Daoy (cell line): Measurements from ENCODE around the gene ACTN3. TPM values are rescaled to one million over a fixed set of nuclear protein-coding genes. Genes with fewer than 3 reads are reported as not detected.
"Not testable (repeated sequence)": the region's sequence is repeated elsewhere in the genome, so short reads cannot be mapped to it uniquely, and the experiment has no call there.

Experiments used
- DNase-seq: peaks from one replicate; pipeline ENCODE4 v3.0.0-alpha.2; 2015; ENCODE audit warnings: low read depth
- total RNA-seq: library from RNA; depleted of rRNA; stranded (reverse); fragments of >200 nt; shearing (Covaris generic); gene quantifications from 2 replicates; pipeline ENCODE4 v1.2.3, GENCODE V29; 2014

The ACTN3 gene
- total RNA-seq, 1 experiment from 2014 or later: not detected

- DNase-seq: not testable (repeated sequence)
Observed at GRCh38 chr11:66544952-66545351, 1.8 kb upstream of the ACTN3 start.

DNA sequence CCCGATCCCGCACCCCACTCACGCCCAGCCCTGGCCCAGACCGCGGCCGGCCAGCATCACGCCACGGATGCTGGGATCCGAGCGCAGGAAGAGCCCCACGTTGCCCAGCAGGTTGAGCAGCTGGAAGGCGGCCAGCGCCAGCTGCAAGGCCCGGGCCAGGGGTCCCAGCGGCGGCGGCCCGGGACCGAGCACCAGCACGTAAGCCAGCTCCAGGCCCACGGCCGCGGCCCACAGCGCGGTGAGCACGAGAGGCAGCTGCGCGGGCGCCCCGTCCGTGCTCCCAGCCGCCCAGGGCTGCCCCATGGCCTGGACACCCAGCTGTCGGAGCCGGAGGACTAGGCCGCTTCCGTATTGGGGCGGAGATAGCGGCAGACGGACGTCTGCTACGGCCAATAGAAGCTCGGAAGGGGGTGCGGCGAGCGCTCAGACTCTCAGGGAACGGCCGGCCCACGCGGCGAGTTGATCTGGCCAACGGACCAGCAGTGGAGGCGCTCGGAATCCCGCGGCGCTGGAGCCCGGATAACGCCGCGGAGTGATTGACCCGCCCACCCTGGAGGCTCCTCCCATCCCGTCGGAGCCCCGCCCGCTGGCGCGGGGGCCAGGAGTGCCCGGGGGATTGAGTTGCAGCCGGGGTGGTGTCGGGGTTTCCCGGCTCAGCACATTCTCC is 869 bp upstream of the ACTN3 start, which contains the start of gene ZDHHC24:
Gene ZDHHC24, minus strand, starts transcription at position 348 of the 667 bp plus-strand sequence. Its CDS starts 45 bp downstream, at position 303.
- DNase-seq: peak; percentile 98

- DNase-seq: no peak
Observed at GRCh38 chr11:66546966-66547661, 411 bp downstream of the ACTN3 start.

- DNase-seq: no peak
Observed at GRCh38 chr11:66547662-66548009, 933 bp downstream of the ACTN3 start.

DNA sequence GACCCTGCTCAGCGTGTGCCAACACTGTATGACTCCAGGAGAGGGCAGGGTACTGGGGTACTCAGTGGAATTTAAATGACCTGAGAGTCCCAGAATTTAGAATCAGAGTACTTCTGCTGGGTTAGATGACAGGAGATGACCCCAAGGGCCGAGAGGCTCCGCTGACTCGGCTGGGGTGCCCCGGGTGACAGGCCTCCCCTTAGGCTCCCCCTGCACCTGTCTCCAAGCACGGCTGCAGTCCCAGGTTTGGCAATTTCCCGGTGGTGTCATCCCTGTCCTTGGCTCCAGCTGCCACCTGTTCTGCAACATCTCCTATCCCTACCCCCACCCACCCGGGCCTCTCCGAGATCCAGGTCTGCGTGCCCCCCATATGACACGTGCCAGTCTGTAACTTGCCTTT is 1.3 kb downstream of the ACTN3 start:
- DNase-seq: no peak

DNA sequence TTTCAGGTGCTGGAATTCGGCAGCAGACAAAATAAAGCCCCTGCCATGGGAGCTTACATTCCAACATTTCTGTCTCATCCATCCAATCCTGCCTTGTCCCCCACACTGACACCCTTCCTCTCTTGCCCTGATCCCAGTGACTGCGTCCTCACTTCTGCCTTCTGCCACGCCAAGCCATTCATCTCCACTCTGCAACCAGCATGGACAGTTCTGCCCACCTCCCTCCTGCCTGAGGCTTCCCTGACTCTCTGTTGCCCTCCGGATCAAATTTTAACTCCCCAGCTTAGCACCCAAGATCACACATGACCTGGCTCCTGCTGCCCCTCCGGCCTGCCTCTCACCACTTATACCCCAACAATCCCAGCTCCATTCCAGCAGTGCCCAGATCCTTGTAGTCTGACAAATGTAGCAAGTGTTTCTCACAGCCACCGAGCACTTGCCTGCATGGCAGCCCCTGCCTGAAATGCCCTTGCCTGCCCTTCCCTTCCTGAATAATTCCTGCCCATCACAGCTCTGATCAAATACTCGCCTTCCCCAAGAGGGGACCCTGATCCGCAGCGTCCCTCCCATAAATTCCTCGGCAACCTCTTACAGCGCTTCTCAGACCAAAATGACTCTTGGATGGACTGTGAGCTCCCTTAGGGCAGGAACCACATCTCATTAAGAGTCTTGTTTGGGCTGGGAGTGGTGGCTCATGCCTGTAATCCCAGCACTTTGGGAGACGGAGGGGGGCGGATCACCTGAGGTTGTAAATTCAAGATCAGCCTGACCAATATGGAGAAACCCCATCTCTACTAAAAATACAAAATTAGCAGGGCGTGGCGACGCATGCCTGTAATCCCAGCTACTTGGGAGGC is 2.3 kb downstream of the ACTN3 start:
- no peak for DNase-seq

DNA sequence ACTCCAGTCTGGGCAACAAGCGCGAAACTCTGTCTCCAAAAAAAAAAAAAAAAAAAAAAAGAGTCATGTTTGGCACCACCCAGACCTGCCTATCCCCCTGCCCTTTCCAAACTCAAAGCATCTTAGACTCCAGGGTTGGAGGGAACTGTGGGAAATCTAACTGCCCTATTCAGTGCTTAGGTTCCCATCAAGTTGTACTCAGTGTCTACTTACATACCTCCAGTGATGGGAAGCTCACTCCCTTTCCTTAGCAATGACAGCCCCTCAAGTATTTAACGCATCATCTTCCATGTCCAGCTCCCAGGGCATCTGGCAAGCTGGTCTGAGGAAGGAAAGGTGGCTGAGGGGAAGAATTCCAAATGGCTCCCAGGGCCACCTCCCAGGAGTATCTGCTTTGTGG is 3.0 kb downstream of the ACTN3 start:
- DNase-seq: no peak

DNA sequence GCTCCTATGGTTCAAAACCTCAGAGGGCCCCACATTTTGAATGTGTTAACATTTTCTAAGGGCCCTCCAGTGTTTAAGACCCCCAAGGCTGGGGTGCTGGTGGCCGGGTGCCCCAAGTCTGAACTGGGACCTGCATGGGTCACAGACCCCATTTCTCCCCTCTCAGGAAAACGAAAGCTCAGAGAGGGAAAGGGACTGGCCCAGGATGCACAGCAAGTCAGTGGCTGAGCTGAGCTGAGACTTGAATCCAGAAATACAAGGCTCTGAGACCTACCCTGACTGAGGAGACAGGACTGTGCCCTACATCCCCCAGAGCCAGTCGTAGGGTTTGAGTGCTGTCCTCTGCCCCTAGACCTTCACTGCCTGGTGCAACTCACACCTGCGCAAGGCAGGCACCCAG is 4.2 kb downstream of the ACTN3 start:
- DNase-seq: no peak

GRCh38 chr11:66554602-66555001 is 7.9 kb downstream of the ACTN3 start:
- DNase-seq: no peak

GRCh38 chr11:66555416-66555815 is 8.7 kb downstream of the ACTN3 start:
- DNase-seq: no peak

DNA sequence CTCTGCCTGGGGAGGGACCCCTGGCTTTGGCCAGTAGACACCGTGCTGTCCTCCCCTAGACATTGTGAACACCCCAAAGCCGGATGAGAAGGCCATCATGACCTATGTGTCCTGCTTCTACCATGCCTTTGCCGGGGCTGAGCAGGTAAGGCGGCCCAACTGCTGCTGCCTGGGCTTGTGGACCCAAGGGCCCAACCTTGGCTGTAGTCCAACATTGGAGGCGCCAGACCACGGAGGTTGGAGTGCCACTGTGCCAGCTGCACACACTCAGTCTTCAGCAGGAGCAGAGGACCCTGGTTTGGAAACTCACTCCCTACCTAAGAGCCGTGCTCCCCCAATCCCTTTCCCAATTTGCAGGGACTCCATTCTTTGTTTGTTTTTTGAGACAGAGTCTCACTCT is 9.4 kb downstream of the ACTN3 start:
- DNase-seq: no peak

DNA sequence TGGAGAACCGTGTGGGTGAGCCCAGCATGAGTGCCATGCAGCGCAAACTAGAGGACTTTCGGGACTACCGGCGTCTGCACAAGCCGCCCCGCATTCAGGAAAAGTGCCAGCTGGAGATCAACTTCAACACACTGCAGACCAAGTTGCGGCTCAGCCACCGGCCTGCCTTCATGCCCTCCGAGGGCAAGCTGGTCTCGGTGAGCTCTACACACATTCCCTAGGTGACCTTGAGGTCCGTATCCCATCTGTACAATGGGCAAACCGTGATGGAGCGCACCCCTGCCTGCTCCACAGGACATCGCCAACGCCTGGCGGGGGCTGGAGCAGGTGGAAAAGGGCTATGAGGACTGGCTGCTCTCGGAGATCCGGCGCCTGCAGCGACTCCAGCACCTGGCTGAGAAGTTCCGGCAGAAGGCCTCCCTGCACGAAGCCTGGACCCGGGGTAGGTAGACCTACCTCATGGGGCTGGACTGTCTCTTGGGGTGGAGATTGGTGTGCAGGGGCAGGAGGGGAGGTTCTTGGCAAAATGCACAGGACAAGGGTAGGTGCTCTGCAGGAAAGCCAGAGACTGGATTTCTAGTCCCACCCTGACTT is 11.1 kb downstream of the ACTN3 start:
- no peak for DNase-seq

DNA sequence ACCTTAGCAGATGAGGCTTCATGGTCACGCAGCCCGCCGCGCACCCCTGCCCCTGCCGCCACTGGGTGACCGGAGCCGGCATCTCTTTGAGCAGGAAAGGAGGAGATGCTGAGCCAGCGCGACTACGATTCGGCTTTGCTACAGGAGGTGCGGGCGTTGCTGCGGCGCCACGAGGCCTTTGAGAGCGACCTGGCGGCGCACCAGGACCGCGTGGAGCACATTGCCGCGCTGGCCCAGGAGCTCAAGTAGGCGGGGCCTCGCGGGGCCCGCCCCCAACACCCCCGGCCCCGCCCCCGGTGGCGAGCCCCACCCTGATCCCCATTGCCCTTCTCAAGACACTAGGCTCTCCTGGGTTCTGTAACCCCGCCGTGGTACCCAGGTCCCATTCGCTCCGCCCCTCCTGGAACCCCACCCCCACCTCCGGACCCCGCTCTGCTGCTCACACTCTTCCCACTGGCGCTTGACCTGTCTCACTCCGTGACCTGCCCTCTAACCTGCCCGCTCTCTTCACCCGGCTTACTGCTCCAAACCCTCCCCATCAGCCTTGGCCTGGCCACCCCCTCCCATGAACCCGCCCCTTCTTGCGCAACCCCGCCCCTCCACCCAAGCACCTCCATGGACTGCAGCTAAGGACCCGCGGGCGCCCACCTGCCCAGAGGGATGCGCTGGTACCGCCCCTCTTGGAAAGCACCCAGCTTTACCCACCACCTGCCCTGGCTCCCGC is 12.6 kb downstream of the ACTN3 start:
- DNase-seq: peak; percentile 33

GRCh38 chr11:66559866-66560676 is 13.4 kb downstream of the ACTN3 start:
- DNase-seq: no peak

GRCh38 chr11:66561178-66561974 is 14.7 kb downstream of the ACTN3 start:
- DNase-seq: no peak

DNA sequence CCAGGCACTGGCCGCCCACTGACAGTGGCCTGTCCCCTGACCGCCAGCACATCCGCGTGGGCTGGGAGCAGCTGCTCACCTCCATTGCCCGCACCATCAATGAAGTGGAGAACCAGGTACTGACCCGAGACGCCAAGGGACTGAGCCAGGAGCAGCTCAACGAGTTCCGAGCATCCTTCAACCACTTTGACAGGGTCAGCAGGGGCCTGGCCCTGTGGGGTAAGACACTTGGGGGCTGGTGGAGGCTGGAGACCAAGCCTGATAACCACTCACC is 15.2 kb downstream of the ACTN3 start:
- DNase-seq: no peak

GRCh38 chr11:66562275-66562674 is 15.6 kb downstream of the ACTN3 start:
- DNase-seq: no peak

GRCh38 chr11:66562907-66563583 is 16.3 kb downstream of the ACTN3 start:
- no peak for DNase-seq

DNA sequence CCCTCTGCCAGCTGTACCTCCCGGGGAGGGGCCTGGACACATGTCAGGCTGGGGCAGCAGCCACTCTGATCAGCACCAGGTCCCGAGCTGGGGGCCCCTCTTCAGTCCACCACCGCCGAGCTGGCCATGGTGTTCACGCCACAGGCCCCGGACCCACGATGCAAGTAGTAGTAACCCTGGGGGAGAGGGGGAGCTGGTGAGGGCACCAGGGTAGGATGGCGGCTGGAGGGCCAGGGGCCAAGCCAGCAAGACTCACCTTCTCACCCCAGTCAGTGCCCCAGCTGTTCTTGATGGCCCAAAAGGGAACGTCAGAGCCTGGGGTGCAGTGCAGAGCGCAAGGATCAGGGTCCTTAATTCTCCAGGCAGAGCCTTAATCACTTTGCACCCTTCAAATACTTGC is 17.1 kb downstream of the ACTN3 start:
- DNase-seq: no peak

GRCh38 chr11:66564538-66564937 is 17.8 kb downstream of the ACTN3 start:
- DNase-seq: no peak
